ENCODE results near the gene HNF1A.

HNF1A gene

GRCh38 chr12:120977531-120978295, 630 bp upstream of the HNF1A start:
- Histone ChIP-seq H3K27ac (ENCODE audit: low read depth, low read length) (no peak overlapping the region), H3K4me2 (ENCODE audit: low read depth, low read length, poor library complexity, severe bottlenecking) (no peak overlapping the region), H3K9me2 (replicated peaks; ENCODE audit: insufficient read depth, low read length) (no peaks in the 10 kb centered on the region), H2AFZ (ENCODE audit: low read depth, low read length, severe bottlenecking) (no peak overlapping the region), H3K79me2 (ENCODE audit: insufficient read depth, low read length) (no peaks in the 10 kb centered on the region), H3K9ac (ENCODE audit: low read length) (no peak overlapping the region), H4K20me1 (ENCODE audit: low read depth, low read length) (no peaks in the 10 kb centered on the region), H3K27me3 (ENCODE audit: low read length) (no peaks in the 10 kb centered on the region), H3K4me3 (ENCODE audit: insufficient read depth, low read length, poor library complexity, severe bottlenecking) (no peak overlapping the region), H3F3A (ENCODE audit: insufficient read depth) (no peaks in the 10 kb centered on the region), H3K36me3 (ENCODE audit: low read length) (no peaks in the 10 kb centered on the region), H3K9me3 (ENCODE audit: insufficient read depth, low read length) (no peaks in the 10 kb centered on the region)
- TF ChIP-seq EZH2phosphoT487 (conservative IDR thresholded peaks at IDR 0.05; ENCODE audit: low read length), result no peak
- TF ChIP-seq, protein P1, sequence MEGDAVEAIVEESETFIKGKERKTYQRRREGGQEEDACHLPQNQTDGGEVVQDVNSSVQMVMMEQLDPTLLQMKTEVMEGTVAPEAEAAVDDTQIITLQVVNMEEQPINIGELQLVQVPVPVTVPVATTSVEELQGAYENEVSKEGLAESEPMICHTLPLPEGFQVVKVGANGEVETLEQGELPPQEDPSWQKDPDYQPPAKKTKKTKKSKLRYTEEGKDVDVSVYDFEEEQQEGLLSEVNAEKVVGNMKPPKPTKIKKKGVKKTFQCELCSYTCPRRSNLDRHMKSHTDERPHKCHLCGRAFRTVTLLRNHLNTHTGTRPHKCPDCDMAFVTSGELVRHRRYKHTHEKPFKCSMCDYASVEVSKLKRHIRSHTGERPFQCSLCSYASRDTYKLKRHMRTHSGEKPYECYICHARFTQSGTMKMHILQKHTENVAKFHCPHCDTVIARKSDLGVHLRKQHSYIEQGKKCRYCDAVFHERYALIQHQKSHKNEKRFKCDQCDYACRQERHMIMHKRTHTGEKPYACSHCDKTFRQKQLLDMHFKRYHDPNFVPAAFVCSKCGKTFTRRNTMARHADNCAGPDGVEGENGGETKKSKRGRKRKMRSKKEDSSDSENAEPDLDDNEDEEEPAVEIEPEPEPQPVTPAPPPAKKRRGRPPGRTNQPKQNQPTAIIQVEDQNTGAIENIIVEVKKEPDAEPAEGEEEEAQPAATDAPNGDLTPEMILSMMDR (IDR thresholded peaks at IDR 0.05; ENCODE audit: insufficient read depth, low read length, poor library complexity, severe bottlenecking), result no peak

DNA sequence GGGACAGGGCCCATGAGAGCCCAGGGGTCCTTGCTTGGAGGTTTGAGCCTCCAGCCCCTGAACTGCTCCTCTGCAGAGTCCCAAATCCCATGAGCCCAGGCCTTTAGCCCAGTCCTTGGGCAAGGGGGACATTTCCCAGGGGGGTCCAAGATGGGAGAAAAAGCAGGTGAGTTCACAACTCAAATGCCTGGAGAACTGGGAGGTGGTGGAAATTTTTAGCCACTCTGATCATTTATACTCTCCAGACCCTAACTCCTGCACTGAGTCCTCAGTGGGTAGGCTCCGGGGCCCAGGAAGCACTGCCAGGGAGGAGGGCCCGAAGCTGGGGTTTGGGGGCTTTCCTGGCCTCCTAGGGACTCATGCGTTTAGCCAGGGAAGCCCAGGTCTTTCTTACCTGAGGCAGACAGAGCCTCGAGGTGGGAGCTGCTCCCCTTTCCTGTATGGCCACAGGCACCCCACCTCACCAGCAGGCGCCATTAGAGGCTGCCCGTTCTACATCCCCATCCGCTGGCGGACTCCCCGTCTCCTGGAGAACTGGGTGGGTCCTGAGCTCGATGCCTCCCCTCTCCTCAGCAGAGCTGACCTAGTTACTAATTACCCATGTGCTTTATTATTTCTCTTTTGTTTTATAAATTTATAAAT, 998 bp downstream of the HNF1A start:
- Histone ChIP-seq H3K36me3 (ENCODE audit: low read length) (no peaks in the 10 kb centered on the region), H3K27ac (ENCODE audit: low read depth, low read length) (no peak overlapping the region), H3K9me2 (replicated peaks; ENCODE audit: insufficient read depth, low read length) (no peaks in the 10 kb centered on the region), H3K9me3 (ENCODE audit: insufficient read depth, low read length) (no peaks in the 10 kb centered on the region), H2AFZ (ENCODE audit: low read depth, low read length, severe bottlenecking) (no peak overlapping the region), H3K4me3 (ENCODE audit: insufficient read depth, low read length, poor library complexity, severe bottlenecking) (no peak overlapping the region), H3K9ac (ENCODE audit: low read length) (no peak overlapping the region), H3K4me2 (ENCODE audit: low read depth, low read length, poor library complexity, severe bottlenecking) (no peak overlapping the region), H3K79me2 (ENCODE audit: insufficient read depth, low read length) (no peaks in the 10 kb centered on the region), H3K27me3 (ENCODE audit: low read length) (no peaks in the 10 kb centered on the region), H3F3A (ENCODE audit: insufficient read depth) (no peaks in the 10 kb centered on the region), H4K20me1 (ENCODE audit: low read depth, low read length) (no peaks in the 10 kb centered on the region)
- TF ChIP-seq EZH2phosphoT487 (conservative IDR thresholded peaks at IDR 0.05; ENCODE audit: low read length), result no peak
- TF ChIP-seq, protein P1 (IDR thresholded peaks at IDR 0.05; ENCODE audit: insufficient read depth, low read length, poor library complexity, severe bottlenecking), result no peak

DNA sequence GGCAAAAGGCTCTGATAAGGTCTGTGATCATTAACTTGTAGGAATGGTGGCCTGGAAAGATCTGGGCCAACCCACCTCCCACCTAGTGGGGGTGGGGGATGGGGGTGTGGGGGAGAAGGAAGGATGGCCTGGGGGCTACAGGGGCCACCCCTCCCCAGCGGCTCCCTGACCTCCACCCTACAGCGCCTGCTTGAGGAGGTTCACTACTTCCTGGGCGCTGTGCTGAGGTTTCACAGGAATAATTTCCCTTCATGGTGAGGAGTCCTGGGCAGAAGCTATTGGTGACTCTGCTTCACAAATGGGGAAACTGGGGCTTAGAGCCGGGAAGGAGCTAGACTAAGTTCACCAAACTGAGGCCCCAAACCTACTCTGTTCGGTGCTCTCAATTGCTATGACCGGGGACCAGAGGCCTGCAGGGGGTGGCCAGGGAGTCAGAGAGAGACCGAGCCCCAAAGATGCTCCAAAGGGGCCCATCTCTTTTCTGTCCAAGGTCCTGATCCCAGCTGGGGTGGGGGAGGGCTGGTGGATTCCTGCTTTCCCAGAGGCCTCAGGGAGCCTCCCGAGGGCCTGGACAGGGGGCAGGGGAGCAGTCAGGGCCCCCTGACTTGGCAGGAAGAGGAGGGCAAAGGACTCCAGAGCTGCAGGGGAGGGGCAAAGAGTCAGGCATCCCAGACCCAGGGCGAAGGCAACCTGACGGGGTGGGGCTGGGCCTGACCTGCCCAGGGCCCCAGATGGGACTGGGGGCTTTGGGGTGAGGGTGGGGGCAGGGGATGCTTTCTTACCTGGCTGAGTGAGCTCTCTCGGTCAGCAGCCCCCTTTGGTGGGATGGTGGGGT, 1.7 kb downstream of the HNF1A start:
- Histone ChIP-seq H3K4me3 (ENCODE audit: insufficient read depth, low read length, poor library complexity, severe bottlenecking) (no peak overlapping the region), H4K20me1 (ENCODE audit: low read depth, low read length) (no peaks in the 10 kb centered on the region), H3K9me2 (replicated peaks; ENCODE audit: insufficient read depth, low read length) (no peaks in the 10 kb centered on the region), H2AFZ (ENCODE audit: low read depth, low read length, severe bottlenecking) (no peak overlapping the region), H3K27me3 (ENCODE audit: low read length) (no peaks in the 10 kb centered on the region), H3K79me2 (ENCODE audit: insufficient read depth, low read length) (no peaks in the 10 kb centered on the region), H3K4me2 (ENCODE audit: low read depth, low read length, poor library complexity, severe bottlenecking) (no peak overlapping the region), H3K9ac (ENCODE audit: low read length) (no peak overlapping the region), H3K9me3 (ENCODE audit: insufficient read depth, low read length) (no peaks in the 10 kb centered on the region), H3K27ac (ENCODE audit: low read depth, low read length) (no peak overlapping the region), H3K36me3 (ENCODE audit: low read length) (no peaks in the 10 kb centered on the region), H3F3A (ENCODE audit: insufficient read depth) (no peaks in the 10 kb centered on the region)
- TF ChIP-seq EZH2phosphoT487 (conservative IDR thresholded peaks at IDR 0.05; ENCODE audit: low read length), result no peak
- TF ChIP-seq, protein P1 (IDR thresholded peaks at IDR 0.05; ENCODE audit: insufficient read depth, low read length, poor library complexity, severe bottlenecking), result no peak
